WI38 (cell line): ENCODE measurements around the gene SHROOM3.

Experiments
- H3K4me3 ChIP-seq: 2 replicates; pipeline ENCODE4 v1.5.1; 2011; ENCODE audit warnings: low read depth, mild to moderate bottlenecking, control low read depth, low read length
- TF ChIP-seq, protein P1 (sequence below): IDR thresholded peaks from 2 replicates; pipeline ENCODE4 v1.5.1; 2012; ENCODE audit warnings: low read depth, mild to moderate bottlenecking, control low read depth, low read length

Gene SHROOM3

DNA sequence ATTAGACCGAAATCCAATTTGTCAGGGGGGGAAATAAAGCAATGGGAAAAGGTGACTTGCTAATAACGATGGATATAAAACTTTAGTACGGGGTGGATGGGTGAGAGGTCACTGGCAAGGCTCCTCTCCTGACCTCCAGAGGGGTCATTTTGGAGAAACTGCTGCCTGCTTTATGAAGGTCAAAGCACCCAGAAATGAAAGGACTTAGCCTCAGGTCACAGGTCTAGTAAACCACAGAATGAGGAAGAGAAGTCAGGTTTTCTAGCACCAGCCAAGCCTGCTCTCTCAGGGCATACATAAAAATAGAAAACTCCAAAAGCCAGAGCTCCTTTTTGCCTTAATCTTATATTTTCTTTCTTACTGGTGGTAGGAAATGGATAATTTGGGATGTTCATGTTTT lies 134.2 kb downstream of the SHROOM3 start:
- TF ChIP-seq, protein P1, sequence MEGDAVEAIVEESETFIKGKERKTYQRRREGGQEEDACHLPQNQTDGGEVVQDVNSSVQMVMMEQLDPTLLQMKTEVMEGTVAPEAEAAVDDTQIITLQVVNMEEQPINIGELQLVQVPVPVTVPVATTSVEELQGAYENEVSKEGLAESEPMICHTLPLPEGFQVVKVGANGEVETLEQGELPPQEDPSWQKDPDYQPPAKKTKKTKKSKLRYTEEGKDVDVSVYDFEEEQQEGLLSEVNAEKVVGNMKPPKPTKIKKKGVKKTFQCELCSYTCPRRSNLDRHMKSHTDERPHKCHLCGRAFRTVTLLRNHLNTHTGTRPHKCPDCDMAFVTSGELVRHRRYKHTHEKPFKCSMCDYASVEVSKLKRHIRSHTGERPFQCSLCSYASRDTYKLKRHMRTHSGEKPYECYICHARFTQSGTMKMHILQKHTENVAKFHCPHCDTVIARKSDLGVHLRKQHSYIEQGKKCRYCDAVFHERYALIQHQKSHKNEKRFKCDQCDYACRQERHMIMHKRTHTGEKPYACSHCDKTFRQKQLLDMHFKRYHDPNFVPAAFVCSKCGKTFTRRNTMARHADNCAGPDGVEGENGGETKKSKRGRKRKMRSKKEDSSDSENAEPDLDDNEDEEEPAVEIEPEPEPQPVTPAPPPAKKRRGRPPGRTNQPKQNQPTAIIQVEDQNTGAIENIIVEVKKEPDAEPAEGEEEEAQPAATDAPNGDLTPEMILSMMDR = no peak

DNA sequence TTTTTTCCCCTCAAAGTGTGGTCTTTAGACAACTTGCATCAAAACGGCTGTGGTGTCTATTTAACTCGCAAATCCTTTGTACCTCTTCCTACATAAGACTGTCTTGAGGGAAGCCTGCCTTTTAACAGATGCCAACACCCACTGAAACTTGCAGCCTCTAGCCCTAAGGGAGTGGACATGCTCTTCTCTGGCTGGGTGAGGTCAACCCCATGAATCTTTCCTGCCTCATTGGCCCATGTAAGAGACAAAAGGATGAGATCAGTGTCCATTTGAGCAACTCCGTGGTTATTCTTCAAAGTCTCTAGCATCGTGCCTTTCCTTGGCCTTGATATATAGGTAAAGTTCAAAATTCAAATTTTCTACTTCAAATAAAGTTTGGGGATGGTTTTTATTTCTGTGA lies 134.7 kb downstream of the SHROOM3 start:
- H3K4me3 ChIP-seq = no peak overlapping the region
- TF ChIP-seq, protein P1 = no peak

More for the DNA sequence above, 134.2 kb downstream of the SHROOM3 start:
- H3K4me3 ChIP-seq = no peak overlapping the region

DNA sequence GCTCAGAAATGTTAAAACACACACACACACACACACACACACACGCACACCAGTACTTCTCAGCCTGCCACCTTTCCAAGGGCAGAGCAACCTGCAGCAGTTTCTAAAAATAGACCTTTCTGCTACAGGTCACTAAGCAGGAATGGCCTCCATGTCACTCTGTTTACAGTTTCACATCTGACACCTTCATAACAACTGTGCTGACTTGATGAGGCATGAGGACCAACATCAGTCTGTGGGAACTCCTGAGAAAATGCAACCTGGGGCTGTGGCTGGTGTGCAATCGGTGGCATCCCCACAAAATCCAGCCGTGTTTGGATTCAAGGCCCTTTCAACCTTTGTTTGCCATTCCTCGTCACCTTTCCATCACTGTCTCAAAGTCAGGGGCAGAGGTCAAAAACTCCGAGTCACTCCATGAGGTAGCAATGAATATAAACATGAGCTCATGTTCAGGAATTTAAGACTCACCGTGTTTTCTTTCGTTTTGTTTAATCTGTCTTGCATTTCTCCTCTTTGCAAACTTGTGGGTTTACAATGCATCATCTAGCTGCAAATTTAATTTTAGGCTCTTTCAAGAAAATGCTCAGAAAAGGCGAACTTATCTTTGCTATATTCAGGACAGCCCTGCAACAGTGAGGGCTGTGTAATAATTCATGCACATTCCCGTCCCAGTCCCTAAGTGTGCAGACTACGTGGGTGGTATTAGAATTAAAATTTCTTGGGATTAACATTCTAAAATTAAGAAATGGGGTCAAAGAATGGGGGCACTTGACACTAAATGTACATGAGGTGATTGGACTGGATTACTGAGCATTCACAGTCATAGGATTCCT lies 135.3 kb downstream of the SHROOM3 start:
- no peak overlapping the region for H3K4me3 ChIP-seq
- TF ChIP-seq, protein P1 = no peak

DNA sequence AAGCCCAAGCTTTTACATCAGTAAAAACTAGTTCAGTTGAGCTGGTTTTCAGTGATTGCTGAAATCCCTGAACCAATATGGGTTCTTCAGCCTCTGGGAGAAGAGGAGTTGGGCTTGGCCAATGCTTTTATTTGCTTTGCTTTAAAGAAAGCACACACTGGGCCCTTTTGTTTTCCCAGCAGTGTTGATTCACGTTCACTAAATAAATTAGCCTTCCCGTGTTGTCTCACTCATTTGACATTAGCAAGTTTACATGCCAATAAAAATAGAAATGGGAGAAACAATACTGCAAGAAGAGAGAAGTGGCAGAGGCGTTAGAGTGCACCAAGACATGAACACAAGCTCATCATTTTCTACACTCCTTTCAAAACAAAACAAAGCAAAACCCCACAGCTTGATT lies 136.2 kb downstream of the SHROOM3 start:
- TF ChIP-seq, protein P1 = no peak
- H3K4me3 ChIP-seq = no peak overlapping the region

DNA sequence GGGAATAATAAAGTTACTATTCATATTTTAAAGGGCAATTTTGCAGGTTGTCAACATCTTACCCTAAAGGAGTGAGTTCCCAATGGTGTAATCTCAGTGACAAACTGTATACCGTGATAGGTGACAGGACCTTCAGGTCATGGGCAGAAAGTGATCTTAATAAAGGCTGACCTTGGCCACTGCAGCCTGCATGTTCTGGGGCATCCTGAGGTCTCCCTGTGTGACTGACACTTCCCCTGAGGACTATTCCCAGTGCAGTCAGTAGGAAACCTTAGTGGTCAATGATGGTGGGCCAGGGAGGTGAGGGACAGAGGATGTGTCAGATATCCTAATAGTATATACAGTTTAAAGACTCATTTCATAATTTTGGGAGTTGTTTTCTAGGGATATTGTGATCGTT lies 137.2 kb downstream of the SHROOM3 start:
- TF ChIP-seq, protein P1 = no peak
- no peak overlapping the region for H3K4me3 ChIP-seq

DNA sequence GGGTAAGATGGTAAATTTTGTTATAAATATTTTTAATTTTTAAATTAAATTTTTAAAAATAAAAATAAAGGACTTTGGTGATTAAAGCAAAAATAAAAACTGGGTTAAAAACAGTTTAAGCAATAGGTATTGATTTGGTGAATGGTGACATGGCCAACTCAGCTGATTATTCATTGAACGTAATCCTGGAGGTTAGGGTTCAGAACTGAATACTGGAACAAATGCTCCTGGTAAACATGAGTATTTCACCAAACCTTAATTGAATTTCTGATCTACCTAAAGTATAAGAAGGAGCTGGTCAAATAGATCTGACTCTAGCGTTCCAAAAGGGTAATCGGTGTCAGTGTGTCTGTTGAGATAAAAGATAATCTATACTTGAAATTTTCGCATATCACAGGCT lies 141.8 kb downstream of the SHROOM3 start:
- H3K4me3 ChIP-seq = no peak overlapping the region
- TF ChIP-seq, protein P1 = no peak

DNA sequence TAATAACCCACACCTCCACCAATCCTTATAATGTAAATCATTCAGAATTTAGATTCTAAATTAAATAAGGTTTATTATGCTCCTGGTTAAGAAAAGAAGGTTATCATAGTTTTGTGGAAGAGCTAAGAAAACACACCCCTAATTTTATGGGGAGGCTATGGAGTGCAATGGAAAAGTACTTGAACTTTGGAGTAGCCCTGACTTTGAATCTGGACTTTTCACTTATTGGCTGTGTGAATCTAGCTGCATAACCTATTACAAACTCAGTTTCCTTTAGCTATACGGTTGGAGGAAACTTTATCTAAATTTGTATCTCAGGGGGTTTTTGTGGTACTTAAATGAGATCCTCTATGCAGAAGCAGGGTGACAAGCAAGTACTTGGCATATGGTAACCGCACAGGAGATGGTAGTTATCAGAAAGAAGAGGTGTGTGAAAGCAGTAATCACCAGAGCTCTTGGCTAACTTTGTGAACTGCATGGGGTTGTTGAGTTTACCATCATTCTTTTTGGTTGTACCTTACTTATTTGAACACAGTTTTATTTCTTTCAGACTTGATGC lies 143.1 kb downstream of the SHROOM3 start:
- no peak overlapping the region for H3K4me3 ChIP-seq
- TF ChIP-seq, protein P1 = no peak
